IPS DF 6.9 (cell line): ENCODE measurements around the gene FUBP3.

Experiments
- DNase-seq: peaks from one replicate; pipeline ENCODE4 v3.0.0-alpha.2; 2013; ENCODE audit warnings: low read depth, low spot score
- H3K27ac ChIP-seq: one replicate; pipeline ENCODE4 v1.5.1; 2013; ENCODE audit warnings: low read length, control low read depth
- H3K27me3 ChIP-seq: 2 replicates; pipeline ENCODE4 v1.6.1; 2013; ENCODE audit warnings: mild to moderate bottlenecking, low read length; ENCODE audit not compliant: control insufficient read depth, insufficient read depth
- H3K36me3 ChIP-seq: 2 replicates; pipeline ENCODE4 v1.6.1; 2013; ENCODE audit warnings: low read length; ENCODE audit not compliant: control insufficient read depth, insufficient read depth
- H3K4me1 ChIP-seq: 2 replicates; pipeline ENCODE4 v1.6.1; 2013; ENCODE audit warnings: low read length; ENCODE audit not compliant: control insufficient read depth, insufficient read depth
- H3K4me3 ChIP-seq: 2 replicates; pipeline ENCODE4 v1.5.1; 2013; ENCODE audit warnings: mild to moderate bottlenecking, low read length
- H3K9me3 ChIP-seq: 2 replicates; pipeline ENCODE4 v1.6.1; 2013; ENCODE audit warnings: low read length, inconsistent platforms; ENCODE audit not compliant: control insufficient read depth, insufficient read depth
- WGBS: extraction: QIAGEN DNeasy Blood & Tissue Kit; methylation state at CpG from one replicate; pipeline ENCODE4 v1.1.7; 2013; ENCODE audit warnings: mixed read lengths, missing lambda C conversion rate; ENCODE audit not compliant: insufficient read length, insufficient coverage; 5-methylcytosine and 5-hydroxymethylcytosine counted together

The FUBP3 gene

GRCh38 chr9:130626249-130626996 lies 47.0 kb downstream of the FUBP3 start:
- peaks cover 8% of the 10 kb centered on the region for H3K4me1 ChIP-seq
- WGBS, result no CpG with 5 or more reads among the region's 21 CpGs
- no peaks in the 10 kb centered on the region for H3K27me3 ChIP-seq
- no peaks in the 10 kb centered on the region for H3K9me3 ChIP-seq
- DNase-seq, result no peak
- H3K27ac ChIP-seq, result no peak overlapping the region
- peaks cover 26% of the 10 kb centered on the region for H3K36me3 ChIP-seq
- H3K4me3 ChIP-seq, result no peak overlapping the region

GRCh38 chr9:130627051-130627450 lies 47.7 kb downstream of the FUBP3 start:
- DNase-seq, result no peak
- H3K4me1 ChIP-seq, result peaks cover 8% of the 10 kb centered on the region
- peaks cover 31% of the 10 kb centered on the region for H3K36me3 ChIP-seq
- no peaks in the 10 kb centered on the region for H3K9me3 ChIP-seq
- no CpG with 5 or more reads among the region's 10 CpGs for WGBS
- no peak overlapping the region for H3K27ac ChIP-seq
- no peaks in the 10 kb centered on the region for H3K27me3 ChIP-seq
- H3K4me3 ChIP-seq, result no peak overlapping the region

- Histone ChIP-seq H3K4me1 (peaks cover 8% of the 10 kb centered on the region), H3K36me3 (peaks cover 32% of the 10 kb centered on the region), H3K27me3 (no peaks in the 10 kb centered on the region), H3K27ac (no peak overlapping the region), H3K4me3 (no peak overlapping the region), H3K9me3 (no peaks in the 10 kb centered on the region)
- DNase-seq, result no peak
- no CpG with 5 or more reads among the region's 23 CpGs for WGBS
These were observed 48.8 kb downstream of the FUBP3 start for GRCh38 chr9:130627896-130628792.

GRCh38 chr9:130629443-130630070 lies 50.2 kb downstream of the FUBP3 start:
- Histone ChIP-seq H3K9me3 (no peaks in the 10 kb centered on the region), H3K27ac (no peak overlapping the region), H3K27me3 (no peaks in the 10 kb centered on the region), H3K4me3 (no peak overlapping the region), H3K4me1 (peaks cover 8% of the 10 kb centered on the region), H3K36me3 (peaks cover 36% of the 10 kb centered on the region)
- DNase-seq, result no peak
- WGBS, result no CpG with 5 or more reads among the region's 13 CpGs

- DNase-seq, result no peak
- Histone ChIP-seq H3K4me1 (peaks cover 8% of the 10 kb centered on the region), H3K4me3 (no peak overlapping the region), H3K36me3 (peaks cover 37% of the 10 kb centered on the region), H3K27ac (no peak overlapping the region), H3K27me3 (no peaks in the 10 kb centered on the region), H3K9me3 (no peaks in the 10 kb centered on the region)
- WGBS, result no CpG with 5 or more reads among the region's 4 CpGs
These were observed 50.7 kb downstream of the FUBP3 start for GRCh38 chr9:130630071-130630450.

GRCh38 chr9:130630506-130631330 lies 51.3 kb downstream of the FUBP3 start:
- peaks cover 36% of the 10 kb centered on the region for H3K36me3 ChIP-seq
- WGBS, result no CpG with 5 or more reads among the region's 27 CpGs

GRCh38 chr9:130631331-130632080 lies 52.1 kb downstream of the FUBP3 start:
- peaks cover 8% of the 10 kb centered on the region for H3K4me1 ChIP-seq
- peaks cover 37% of the 10 kb centered on the region for H3K36me3 ChIP-seq
- WGBS, result no CpG with 5 or more reads among the region's 22 CpGs
- no peaks in the 10 kb centered on the region for H3K9me3 ChIP-seq
- H3K4me3 ChIP-seq, result no peak overlapping the region
- no peaks in the 10 kb centered on the region for H3K27me3 ChIP-seq
- H3K27ac ChIP-seq, result no peak overlapping the region
- DNase-seq, result no peak

More at GRCh38 chr9:130630506-130631330, 51.3 kb downstream of the FUBP3 start:
- H3K9me3 ChIP-seq, result no peaks in the 10 kb centered on the region
- H3K4me3 ChIP-seq, result no peak overlapping the region
- no peak overlapping the region for H3K27ac ChIP-seq
- DNase-seq, result no peak
- peaks cover 8% of the 10 kb centered on the region for H3K4me1 ChIP-seq
- no peaks in the 10 kb centered on the region for H3K27me3 ChIP-seq

- H3K9me3 ChIP-seq, result no peaks in the 10 kb centered on the region
- peaks cover 34% of the 10 kb centered on the region for H3K36me3 ChIP-seq
- DNase-seq, result no peak
- no peak overlapping the region for H3K27ac ChIP-seq
- no peaks in the 10 kb centered on the region for H3K27me3 ChIP-seq
- H3K4me1 ChIP-seq, result peaks cover 8% of the 10 kb centered on the region
- H3K4me3 ChIP-seq, result no peak overlapping the region
- no CpG with 5 or more reads among the region's 13 CpGs for WGBS
These were observed 52.8 kb downstream of the FUBP3 start for GRCh38 chr9:130632081-130632710.

- Histone ChIP-seq H3K4me3 (no peak overlapping the region), H3K27ac (no peak overlapping the region), H3K27me3 (no peaks in the 10 kb centered on the region), H3K36me3 (peaks cover 30% of the 10 kb centered on the region), H3K4me1 (peaks cover 8% of the 10 kb centered on the region), H3K9me3 (no peaks in the 10 kb centered on the region)
- no CpG with 5 or more reads among the region's 7 CpGs for WGBS
- DNase-seq, result no peak
These were observed 53.5 kb downstream of the FUBP3 start for GRCh38 chr9:130632841-130633240.
